ENCODE results near the gene DHRS4L2. TPM values are rescaled to one million over a fixed set of nuclear protein-coding genes. Genes with fewer than 3 reads are reported as not detected.
"Not testable (repeated sequence)": the region's sequence is repeated elsewhere in the genome, so short reads cannot be mapped to it uniquely, and the experiment has no call there.

The DHRS4L2 gene
- total and polyA plus RNA-seq, 2 experiments from 2014 or later, result 15.2 to 28.4 TPM

- not testable (repeated sequence) for H3K9me2 ChIP-seq (replicated peaks; ENCODE audit: insufficient read depth); H3K27ac ChIP-seq; H3K4me3 ChIP-seq; H3K27me3 ChIP-seq; H3K4me2 ChIP-seq; H3K9me3 ChIP-seq (ENCODE audit: low read depth); DNase-seq (ENCODE audit: low spot score); H3K79me2 ChIP-seq; H3K36me3 ChIP-seq (replicated peaks; ENCODE audit: insufficient read depth, low read depth); H3K4me1 ChIP-seq (ENCODE audit: insufficient read depth); H4K20me1 ChIP-seq (ENCODE audit: insufficient read depth, poor library complexity, severe bottlenecking); H2AFZ ChIP-seq
- 88% methylated on average over 1 of the region's 2 CpGs for WGBS (ENCODE audit: low lambda C conversion rate, missing lambda C conversion rate)
These were observed 8.1 kb downstream of the DHRS4L2 start for GRCh38 chr14:23996825-23997224.

GRCh38 chr14:23999640-24000039, 10.9 kb downstream of the DHRS4L2 start:
- H3K9me2 ChIP-seq (replicated peaks; ENCODE audit: insufficient read depth); H3K4me3 ChIP-seq; DNase-seq (ENCODE audit: low spot score); H3K4me2 ChIP-seq; H4K20me1 ChIP-seq (ENCODE audit: insufficient read depth, poor library complexity, severe bottlenecking); H3K27me3 ChIP-seq; H3K9me3 ChIP-seq (ENCODE audit: low read depth); H3K79me2 ChIP-seq; H3K27ac ChIP-seq; H3K36me3 ChIP-seq (replicated peaks; ENCODE audit: insufficient read depth, low read depth); H3K4me1 ChIP-seq (ENCODE audit: insufficient read depth); H2AFZ ChIP-seq: not testable (repeated sequence)
- WGBS (ENCODE audit: low lambda C conversion rate, missing lambda C conversion rate), result 89% methylated on average over 2 of the region's 5 CpGs

- not testable (repeated sequence) for H3K4me1 ChIP-seq (ENCODE audit: insufficient read depth); H3K27me3 ChIP-seq; H3K79me2 ChIP-seq; H3K4me3 ChIP-seq; DNase-seq (ENCODE audit: low spot score); H3K27ac ChIP-seq; H3K9me3 ChIP-seq (ENCODE audit: low read depth); H3K36me3 ChIP-seq (replicated peaks; ENCODE audit: insufficient read depth, low read depth); H2AFZ ChIP-seq; H3K4me2 ChIP-seq; H3K9me2 ChIP-seq (replicated peaks; ENCODE audit: insufficient read depth); H4K20me1 ChIP-seq (ENCODE audit: insufficient read depth, poor library complexity, severe bottlenecking)
These were observed 12.3 kb downstream of the DHRS4L2 start for GRCh38 chr14:24001078-24001477.

GRCh38 chr14:24001679-24002078, 12.9 kb downstream of the DHRS4L2 start:
- H4K20me1 ChIP-seq (ENCODE audit: insufficient read depth, poor library complexity, severe bottlenecking); H3K79me2 ChIP-seq; H3K9me3 ChIP-seq (ENCODE audit: low read depth); H3K36me3 ChIP-seq (replicated peaks; ENCODE audit: insufficient read depth, low read depth); H3K4me1 ChIP-seq (ENCODE audit: insufficient read depth); H2AFZ ChIP-seq; H3K9me2 ChIP-seq (replicated peaks; ENCODE audit: insufficient read depth); H3K27ac ChIP-seq; H3K4me2 ChIP-seq; H3K4me3 ChIP-seq; H3K27me3 ChIP-seq; DNase-seq (ENCODE audit: low spot score): not testable (repeated sequence)
- 100% methylated on average over 1 of the region's 2 CpGs for WGBS (ENCODE audit: low lambda C conversion rate, missing lambda C conversion rate)

- H2AFZ ChIP-seq, result peak overlapping the region; percentile 45
- H3K9me3 ChIP-seq (ENCODE audit: low read depth); H3K36me3 ChIP-seq (replicated peaks; ENCODE audit: insufficient read depth, low read depth); H3K9me2 ChIP-seq (replicated peaks; ENCODE audit: insufficient read depth); H3K79me2 ChIP-seq; H3K4me1 ChIP-seq (ENCODE audit: insufficient read depth); H4K20me1 ChIP-seq (ENCODE audit: insufficient read depth, poor library complexity, severe bottlenecking); H3K27me3 ChIP-seq; DNase-seq (ENCODE audit: low spot score): not testable (repeated sequence)
- H3K4me2 ChIP-seq, result peak overlapping the region; percentile 86
- H3K27ac ChIP-seq, result peak overlapping the region; percentile 63
- peak overlapping the region; percentile 33 for H3K4me3 ChIP-seq
- no CpG with 5 or more reads among the region's 15 CpGs for WGBS (ENCODE audit: low lambda C conversion rate, missing lambda C conversion rate)
These were observed 17.7 kb downstream of the DHRS4L2 start for GRCh38 chr14:24006471-24006816.

- H3K9me2 ChIP-seq (replicated peaks; ENCODE audit: insufficient read depth); H3K9me3 ChIP-seq (ENCODE audit: low read depth); H4K20me1 ChIP-seq (ENCODE audit: insufficient read depth, poor library complexity, severe bottlenecking); H3K4me1 ChIP-seq (ENCODE audit: insufficient read depth); H3K36me3 ChIP-seq (replicated peaks; ENCODE audit: insufficient read depth, low read depth); H3K79me2 ChIP-seq; H3K27me3 ChIP-seq: not testable (repeated sequence)
- 21% methylated on average over 16 of the region's 62 CpGs for WGBS (ENCODE audit: low lambda C conversion rate, missing lambda C conversion rate)
- Histone ChIP-seq H3K4me2 (peak overlapping the region; percentile 86), H3K27ac (peak overlapping the region; percentile 63), H2AFZ (peak overlapping the region; percentile 45), H3K4me3 (peak overlapping the region; percentile 33)
- DNase-seq (ENCODE audit: low spot score), result peak; percentile 75
These were observed 18.3 kb downstream of the DHRS4L2 start for GRCh38 chr14:24006817-24007652.

Measured in hepatocyte (in vitro differentiated cells).